Activated T-helper 1 cell treated with anti-CD3 and anti-CD28 coated beads, Interleukin-12 subunit alpha, Interleukin-12 subunit beta, Interleukin-2, Interleukin-4 antibody, amounts not matched to agents 30 ng/mL and 10 ng/mL and 1 ng/mL, durations not matched to agents 14 hours and 24 hours and 36 hours (primary cell): ENCODE data around the gene CDC45. TPM values are rescaled to one million over a fixed set of nuclear protein-coding genes. Genes with fewer than 3 reads are reported as not detected.

Source experiments
- DNase-seq: peaks from one replicate; pipeline ENCODE4 v3.0.0; 2021; ENCODE audit warnings: low spot score
- H3K27ac Mint-ChIP-seq: one replicate; pipeline ENCODE4 v1.8.0; 2021; ENCODE audit warnings: mild to moderate bottlenecking, mixed read lengths
- H3K27me3 Mint-ChIP-seq: one replicate; pipeline ENCODE4 v1.8.0; 2022; ENCODE audit warnings: mild to moderate bottlenecking, moderate library complexity, mixed read lengths; ENCODE audit not compliant: insufficient read depth
- H3K36me3 Mint-ChIP-seq: one replicate; pipeline ENCODE4 v1.8.0; 2021; ENCODE audit warnings: low read depth, mixed read lengths
- H3K4me1 Mint-ChIP-seq: one replicate; pipeline ENCODE4 v1.8.0; 2021; ENCODE audit warnings: low read depth, mixed read lengths
- H3K4me3 Mint-ChIP-seq: one replicate; pipeline ENCODE4 v1.8.0; 2021; ENCODE audit warnings: mild to moderate bottlenecking, moderate library complexity, mixed read lengths
- H3K9me3 Mint-ChIP-seq: one replicate; pipeline ENCODE4 v1.8.0; 2021; ENCODE audit warnings: mixed read lengths
- intact Hi-C: fragments of 100-400 bp; cut with micrococcal nuclease; formaldehyde crosslinking; loops from one replicate; pipeline ENCODE4 v1.15.1; 2024
- total RNA-seq: library from RNA; stranded (reverse); gene quantifications from 2 replicates; pipeline ENCODE4 v1.2.3, GENCODE V29; 2022

Gene CDC45
- total RNA-seq, 1 donor from 2014 or later = 104 TPM

- Mint-ChIP-seq H3K4me3 (no peak overlapping the region), H3K27ac (no peak overlapping the region)
- intact Hi-C loops = no loop called here
Measured at GRCh38 chr22:19566279-19567156, 86.8 kb downstream of the CDC45 start.

GRCh38 chr22:19567157-19568009 is 87.7 kb downstream of the CDC45 start:
- H3K4me1 Mint-ChIP-seq = peaks cover 16% of the 10 kb centered on the region
- intact Hi-C loops = no loop called here
- no peaks in the 10 kb centered on the region for H3K9me3 Mint-ChIP-seq
- peaks cover 7% of the 10 kb centered on the region for H3K27me3 Mint-ChIP-seq
- no peaks in the 10 kb centered on the region for H3K36me3 Mint-ChIP-seq
- H3K27ac Mint-ChIP-seq = no peak overlapping the region
- H3K4me3 Mint-ChIP-seq = no peak overlapping the region
- no peak for DNase-seq

More at GRCh38 chr22:19566279-19567156, 86.8 kb downstream of the CDC45 start:
- Mint-ChIP-seq H3K36me3 (no peaks in the 10 kb centered on the region), H3K4me1 (peaks cover 16% of the 10 kb centered on the region), H3K9me3 (no peaks in the 10 kb centered on the region), H3K27me3 (peaks cover 7% of the 10 kb centered on the region)
- no peak for DNase-seq

- intact Hi-C loops = no loop called here
- H3K36me3 Mint-ChIP-seq = no peaks in the 10 kb centered on the region
- peaks cover 5% of the 10 kb centered on the region for H3K27me3 Mint-ChIP-seq
- DNase-seq = no peak
- H3K4me3 Mint-ChIP-seq = no peak overlapping the region
- no peaks in the 10 kb centered on the region for H3K9me3 Mint-ChIP-seq
- H3K4me1 Mint-ChIP-seq = peaks cover 16% of the 10 kb centered on the region
- no peak overlapping the region for H3K27ac Mint-ChIP-seq
Measured at GRCh38 chr22:19568337-19569275, 88.9 kb downstream of the CDC45 start.

GRCh38 chr22:19569276-19569640 is 89.5 kb downstream of the CDC45 start:
- intact Hi-C loops = no loop called here
- H3K4me3 Mint-ChIP-seq = no peak overlapping the region
- no peak overlapping the region for H3K27ac Mint-ChIP-seq
- H3K36me3 Mint-ChIP-seq = no peaks in the 10 kb centered on the region
- H3K4me1 Mint-ChIP-seq = peaks cover 16% of the 10 kb centered on the region
- H3K9me3 Mint-ChIP-seq = no peaks in the 10 kb centered on the region
- DNase-seq = no peak
- H3K27me3 Mint-ChIP-seq = no peaks in the 10 kb centered on the region

- no peaks in the 10 kb centered on the region for H3K27me3 Mint-ChIP-seq
- H3K4me1 Mint-ChIP-seq = peaks cover 16% of the 10 kb centered on the region
- no peaks in the 10 kb centered on the region for H3K9me3 Mint-ChIP-seq
- no peak overlapping the region for H3K4me3 Mint-ChIP-seq
- no peak for DNase-seq
- H3K36me3 Mint-ChIP-seq = no peaks in the 10 kb centered on the region
- H3K27ac Mint-ChIP-seq = no peak overlapping the region
- intact Hi-C loops = no loop called here
Measured at GRCh38 chr22:19569976-19570375, 90.3 kb downstream of the CDC45 start.

Other genes starting within 250 kb of the CDC45 start
- gene CLTCL1, start 188.2 kb upstream of the CDC45 start, total RNA-seq = 0.64 and 0.73 TPM in 2 replicates
- 44.2 and 46.0 TPM in 2 replicates for gene HIRA, start 48.2 kb upstream of the CDC45 start, total RNA-seq
- gene MRPL40, start 47.4 kb upstream of the CDC45 start, total RNA-seq = 36.0 and 38.5 TPM in 2 replicates
- 22.8 and 26.8 TPM in 2 replicates for gene C22orf39, start 32.2 kb upstream of the CDC45 start, total RNA-seq
- gene UFD1, start 727 bp upstream of the CDC45 start, total RNA-seq = 88.2 and 108 TPM in 2 replicates
- 0.47 and 0.76 TPM in 2 replicates for gene CLDN5, start 44.5 kb downstream of the CDC45 start, total RNA-seq
- 0.98 and 1.3 TPM in 2 replicates for gene SEPTIN5, start 234.6 kb downstream of the CDC45 start, total RNA-seq
- not detected in 2 replicates for gene GP1BB, start 243.6 kb downstream of the CDC45 start, total RNA-seq